A673 (cell line): ENCODE results near the gene LTBP2.

Experiments used
- CTCF ChIP-seq: fragments of 300-800, 200-600 bp; sonication (generic); conservative IDR thresholded peaks from 2 replicates; pipeline ENCODE4 v1.5.1; 2017; ENCODE audit warnings: low read depth, mild to moderate bottlenecking, antibody characterized with exemption, low read length, moderate library complexity, mixed read lengths
- EZH2 ChIP-seq: fragments of 200-600 bp; sonication (generic); IDR thresholded peaks from 2 replicates; pipeline ENCODE4 v1.6.1; 2017; ENCODE audit warnings: borderline replicate concordance, low read depth, mild to moderate bottlenecking, mixed read lengths, antibody characterized with exemption, low read length; ENCODE audit not compliant: poor library complexity, severe bottlenecking

- no peak for TF ChIP-seq CTCF
- no peak for TF ChIP-seq EZH2
These were observed 42.9 kb upstream of the LTBP2 start for GRCh38 chr14:74654931-74655330.
